ENCODE measurements around the gene FOXA3. TPM values are rescaled to one million over a fixed set of nuclear protein-coding genes. Genes with fewer than 3 reads are reported as not detected.

Gene FOXA3
- polyA plus RNA-seq, 1 donor (not counting 4 experiments of a cell fraction or from before 2014, with no cell fraction given): not detected

DNA sequence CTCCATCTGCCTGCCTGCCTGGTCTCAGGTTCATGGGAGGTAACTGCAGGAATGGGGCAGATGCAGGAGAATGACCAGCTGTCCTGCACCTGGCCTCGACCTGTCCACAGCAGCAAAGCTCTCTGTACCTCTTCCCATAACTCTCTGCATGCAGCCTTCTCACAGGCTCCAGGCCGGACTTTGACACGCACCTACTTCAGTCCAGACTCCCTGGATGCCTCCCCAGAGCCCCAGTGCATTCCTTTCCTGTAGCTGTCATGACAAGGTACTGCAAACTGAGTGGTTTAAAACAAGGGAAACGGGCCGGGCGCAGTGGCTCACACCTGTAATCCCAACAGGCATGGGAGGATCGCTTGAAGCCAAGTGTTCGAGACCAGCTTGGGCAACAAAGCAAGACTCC is 47.2 kb downstream of the FOXA3 start:
- no peaks in the 10 kb centered on the region for H4K20me1 ChIP-seq (ENCODE audit: control insufficient read depth, extremely low read depth, insufficient read depth, low read length)
- no peak overlapping the region for H2AFZ ChIP-seq (ENCODE audit: control insufficient read depth, low read length)
- H3K27me3 ChIP-seq (ENCODE audit: control insufficient read depth, extremely low read depth, insufficient read depth, low read length): peaks cover 6% of the 10 kb centered on the region
- no peaks in the 10 kb centered on the region for H3K4me1 ChIP-seq (ENCODE audit: control insufficient read depth, extremely low read depth, insufficient read depth, low read length)
- H3K9ac ChIP-seq (ENCODE audit: control insufficient read depth, extremely low read depth, insufficient read depth, low read length): no peak overlapping the region
- no peak overlapping the region for H3K27ac ChIP-seq (ENCODE audit: control insufficient read depth, insufficient read depth, low read length)
- FAIRE-seq (no peak), DNase-seq (ENCODE audit: low read depth, low spot score) (no peak)
- no peaks in the 10 kb centered on the region for H3K79me2 ChIP-seq (ENCODE audit: control insufficient read depth, insufficient read depth, low read length)
- H3K36me3 ChIP-seq (ENCODE audit: control insufficient read depth in 2 of 2, extremely low read depth in 1 of 2, insufficient read depth in 2 of 2, low read length in 2 of 2): no peaks in the 10 kb centered on the region
- H3K4me3 ChIP-seq (ENCODE audit: control insufficient read depth in 2 of 3, extremely low read depth in 1 of 3, insufficient read depth in 2 of 3, low read depth in 1 of 3, low read length in 3 of 3): no peak overlapping the region
- no peaks in the 10 kb centered on the region for H3K9me1 ChIP-seq (ENCODE audit: control insufficient read depth, extremely low read depth, insufficient read depth, low read length)
- H3K4me2 ChIP-seq (ENCODE audit: control insufficient read depth, extremely low read depth, insufficient read depth, low read depth, low read length): no peak overlapping the region
- dilution Hi-C loops (cut with MboI; ENCODE audit: extremely low pct_ligation_motif_present, low sequenced_read_pairs): no loop called here
- no peaks in the 10 kb centered on the region for H3K9me3 ChIP-seq (ENCODE audit: control insufficient read depth, low read depth, low read length)
- TF ChIP-seq CTCF (optimal IDR thresholded peaks at IDR 0.05 in 1 of 3, IDR thresholded peaks at IDR 0.05 in 1 of 3, conservative IDR thresholded peaks at IDR 0.05 in 1 of 3; ENCODE audit: extremely low read depth in 1 of 3, insufficient read depth in 2 of 3, low read length in 3 of 3): no peak
- no peak for TF ChIP-seq EZH2 (IDR thresholded peaks at IDR 0.05; ENCODE audit: low read length)

- no peaks in the 10 kb centered on the region for H3K79me2 ChIP-seq (ENCODE audit: control insufficient read depth, insufficient read depth, low read length)
- H3K27me3 ChIP-seq (ENCODE audit: control insufficient read depth, extremely low read depth, insufficient read depth, low read length): peaks cover 6% of the 10 kb centered on the region
- no peaks in the 10 kb centered on the region for H4K20me1 ChIP-seq (ENCODE audit: control insufficient read depth, extremely low read depth, insufficient read depth, low read length)
- no peak within 1 kb of the TSS for H3K27ac ChIP-seq (ENCODE audit: control insufficient read depth, insufficient read depth, low read length)
- no peaks in the 10 kb centered on the region for H3K36me3 ChIP-seq (ENCODE audit: control insufficient read depth in 2 of 2, extremely low read depth in 1 of 2, insufficient read depth in 2 of 2, low read length in 2 of 2)
- H3K4me2 ChIP-seq (ENCODE audit: control insufficient read depth, extremely low read depth, insufficient read depth, low read depth, low read length): no peak within 1 kb of the TSS
- no peaks in the 10 kb centered on the region for H3K9me1 ChIP-seq (ENCODE audit: control insufficient read depth, extremely low read depth, insufficient read depth, low read length)
- no peak within 1 kb of the TSS for H3K9ac ChIP-seq (ENCODE audit: control insufficient read depth, extremely low read depth, insufficient read depth, low read length)
- no peaks in the 10 kb centered on the region for H3K4me1 ChIP-seq (ENCODE audit: control insufficient read depth, extremely low read depth, insufficient read depth, low read length)
- H2AFZ ChIP-seq (ENCODE audit: control insufficient read depth, low read length): no peak within 1 kb of the TSS
- dilution Hi-C loops (cut with MboI; ENCODE audit: extremely low pct_ligation_motif_present, low sequenced_read_pairs): no loop called here
- no peak within 1 kb of the TSS for H3K4me3 ChIP-seq (ENCODE audit: control insufficient read depth in 2 of 3, extremely low read depth in 1 of 3, insufficient read depth in 2 of 3, low read depth in 1 of 3, low read length in 3 of 3)
- DNase-seq (ENCODE audit: low read depth, low spot score): no peak
- H3K9me3 ChIP-seq (ENCODE audit: control insufficient read depth, low read depth, low read length): no peaks in the 10 kb centered on the region
- TF ChIP-seq CTCF (optimal IDR thresholded peaks at IDR 0.05 in 1 of 3, IDR thresholded peaks at IDR 0.05 in 1 of 3, conservative IDR thresholded peaks at IDR 0.05 in 1 of 3; ENCODE audit: extremely low read depth in 1 of 3, insufficient read depth in 2 of 3, low read length in 3 of 3): peak in 1 of 3 experiments; percentile 20
- TF ChIP-seq EZH2 (IDR thresholded peaks at IDR 0.05; ENCODE audit: low read length): no peak
- FAIRE-seq: no peak
These were observed 50.0 kb downstream of the FOXA3 start, which contains the start of gene NANOS2 for GRCh38 chr19:45913874-45914830. NANOS2 (minus strand) TSS chr19:45914778; CDS start chr19:45914693, 85 bp downstream.

All from keratinocyte (primary cell).